Stimulated activated CD8-positive, alpha-beta memory T cell treated with anti-CD3 and anti-CD28 coated beads, Interleukin-2, amount 100 ng/mL, for 48 hours (primary cell): ENCODE measurements around the gene KCTD7.
"Not testable (repeated sequence)": the region's sequence is repeated elsewhere in the genome, so short reads cannot be mapped to it uniquely, and the experiment has no call there.

Source experiments
- DNase-seq, 2 donors: peaks; one replicate each; pipeline ENCODE4 v3.0.0-alpha.2; 2020; ENCODE audit warnings: low read depth in 2 of 2

Gene KCTD7

GRCh38 chr7:66628361-66629221 lies at the start of gene KCTD7:
Gene KCTD7 (plus strand): TSS chr7:66628881. CDS start chr7:66629065, 184 bp downstream.
- peak; percentile 92 to 96 for DNase-seq

DNA sequence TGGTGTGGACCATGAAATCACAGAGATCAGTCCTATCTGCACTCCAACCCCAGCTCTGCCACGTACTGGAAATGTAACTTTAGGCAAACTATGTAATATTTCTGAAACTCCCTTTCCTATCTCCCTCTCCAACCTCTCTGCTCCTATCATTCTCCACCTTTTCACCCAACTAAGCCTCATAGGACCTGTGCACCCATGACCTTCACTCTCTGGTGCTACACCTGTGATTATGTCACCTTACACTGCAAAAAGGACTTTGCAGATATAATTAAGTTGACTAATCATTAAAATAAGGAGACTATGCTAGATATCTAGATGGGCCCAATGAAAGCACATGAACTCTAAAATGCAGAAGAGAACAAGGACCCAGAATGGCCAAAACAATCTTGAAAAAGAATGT lies 48.3 kb upstream of the KCTD7 start:
- not testable (repeated sequence) for DNase-seq

- not testable (repeated sequence) for DNase-seq
These were observed 45.7 kb upstream of the KCTD7 start for GRCh38 chr7:66582816-66583489.

DNA sequence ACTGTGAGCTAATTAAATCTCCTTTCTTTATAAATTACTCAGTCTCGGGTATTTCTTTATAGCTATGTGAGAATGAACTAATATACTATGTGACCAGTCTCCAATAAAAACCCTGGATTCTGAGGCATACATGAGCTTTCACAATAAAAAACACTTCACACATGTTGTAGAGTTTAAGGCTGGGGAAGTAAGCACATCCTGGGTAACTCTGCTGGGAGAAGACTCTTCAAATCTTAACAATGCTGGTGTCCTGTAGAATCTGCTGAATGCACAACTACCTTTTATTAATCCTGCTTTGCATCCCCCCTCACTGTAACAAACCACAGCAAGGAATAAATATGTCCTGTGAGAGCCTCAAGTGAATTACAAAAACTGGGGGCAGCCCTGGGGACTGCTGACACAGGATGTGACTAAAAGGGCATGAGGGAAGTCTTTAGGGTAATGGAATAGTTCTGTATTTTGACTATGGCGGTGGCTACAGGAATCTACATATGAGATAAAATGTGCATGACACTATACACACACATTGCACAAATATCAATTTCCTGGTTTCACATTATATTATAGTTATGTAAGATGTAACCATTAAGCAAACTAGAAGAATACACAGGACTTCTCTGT lies 45.1 kb upstream of the KCTD7 start:
- no peak for DNase-seq

- DNase-seq: no peak
These were observed 42.5 kb upstream of the KCTD7 start for GRCh38 chr7:66586181-66586580.

GRCh38 chr7:66588226-66588625 lies 40.5 kb upstream of the KCTD7 start:
- not testable (repeated sequence) for DNase-seq

DNA sequence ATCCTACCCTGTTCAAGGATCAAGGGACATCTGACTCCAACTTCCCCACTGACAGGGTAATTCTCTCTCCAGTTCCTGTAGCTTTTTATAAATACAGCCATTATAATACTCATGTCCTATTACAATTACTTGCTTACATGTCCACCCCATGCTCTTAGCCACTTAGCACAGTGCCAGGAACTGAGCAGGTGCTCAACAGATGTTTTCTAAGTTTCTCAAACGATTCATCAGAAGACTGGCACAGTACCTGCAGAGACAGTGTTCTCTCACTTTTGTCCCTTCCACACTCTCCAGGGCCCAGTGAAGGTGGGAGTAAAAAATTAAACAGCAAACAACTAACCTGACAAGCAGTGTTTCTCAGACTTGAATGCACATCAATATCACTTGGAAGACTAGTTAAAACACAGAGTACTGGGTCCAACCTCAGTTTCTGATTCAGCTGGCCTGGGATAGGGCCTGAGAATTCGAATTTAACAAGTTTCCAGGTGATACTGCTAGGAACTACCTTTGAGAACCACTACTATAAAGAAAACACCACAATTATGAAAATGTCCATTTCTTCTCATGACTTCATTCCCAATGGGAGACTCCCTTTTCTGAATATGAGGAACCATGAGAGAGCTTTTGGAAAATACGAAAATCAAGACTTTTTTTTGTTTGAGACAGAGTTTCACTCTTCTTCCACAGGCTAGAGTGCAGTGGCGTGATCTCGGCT lies 39.7 kb upstream of the KCTD7 start:
- not testable (repeated sequence) for DNase-seq

GRCh38 chr7:66590302-66591057 lies 38.2 kb upstream of the KCTD7 start:
- DNase-seq: not testable (repeated sequence)

GRCh38 chr7:66591058-66591798 lies 37.5 kb upstream of the KCTD7 start:
- DNase-seq: peak in 1 of 2 donors; percentile 8

- DNase-seq: peak; percentile 86 to 88
These were observed 36.7 kb upstream of the KCTD7 start for GRCh38 chr7:66591799-66592596.

DNA sequence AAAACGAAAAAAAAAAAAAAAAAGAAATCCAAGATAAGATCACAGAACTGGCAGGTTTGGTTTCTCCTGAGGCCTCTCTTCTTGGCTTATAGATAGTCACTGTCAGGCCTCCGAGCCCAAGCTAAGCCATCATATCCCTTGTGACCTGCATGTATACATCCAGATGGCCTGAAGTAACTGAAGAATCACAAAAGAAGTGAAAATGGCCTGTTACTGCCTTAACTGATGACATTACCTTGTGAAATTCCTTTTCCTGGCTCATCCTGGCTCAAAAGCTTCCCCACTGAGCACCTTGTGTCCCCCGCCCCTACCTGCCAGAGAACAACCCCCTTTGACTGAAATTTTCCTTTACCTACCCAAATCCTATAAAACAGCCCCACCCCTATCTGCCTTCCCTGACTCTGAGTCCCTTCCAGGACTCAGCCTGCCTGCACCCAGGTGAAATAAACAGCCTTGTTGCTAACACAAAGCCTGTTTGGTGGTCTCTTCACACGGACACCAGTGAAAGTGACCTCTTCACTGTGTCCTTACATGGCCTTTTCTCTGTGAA lies 36.0 kb upstream of the KCTD7 start:
- not testable (repeated sequence) for DNase-seq

GRCh38 chr7:66594082-66594481 lies 34.6 kb upstream of the KCTD7 start:
- DNase-seq: not testable (repeated sequence)

DNA sequence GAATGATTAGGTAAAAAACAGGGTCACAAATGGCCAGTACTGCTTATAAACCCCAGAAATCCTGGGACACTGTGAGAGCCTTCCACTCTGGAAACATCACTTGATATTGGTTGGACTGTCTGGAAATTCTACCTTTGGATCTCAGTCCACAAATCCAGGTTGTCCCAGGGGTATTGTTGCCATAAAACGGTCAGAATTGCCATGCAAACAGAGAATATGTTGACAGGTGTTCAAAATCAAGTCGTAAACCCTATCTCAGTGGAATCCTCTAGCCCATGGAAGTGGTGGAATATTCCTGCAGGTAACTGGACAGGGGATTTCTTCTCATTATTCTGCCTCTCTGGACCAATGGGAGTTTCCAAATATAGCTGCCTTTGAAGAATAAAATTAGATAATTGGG lies 31.2 kb upstream of the KCTD7 start:
- no peak for DNase-seq

DNA sequence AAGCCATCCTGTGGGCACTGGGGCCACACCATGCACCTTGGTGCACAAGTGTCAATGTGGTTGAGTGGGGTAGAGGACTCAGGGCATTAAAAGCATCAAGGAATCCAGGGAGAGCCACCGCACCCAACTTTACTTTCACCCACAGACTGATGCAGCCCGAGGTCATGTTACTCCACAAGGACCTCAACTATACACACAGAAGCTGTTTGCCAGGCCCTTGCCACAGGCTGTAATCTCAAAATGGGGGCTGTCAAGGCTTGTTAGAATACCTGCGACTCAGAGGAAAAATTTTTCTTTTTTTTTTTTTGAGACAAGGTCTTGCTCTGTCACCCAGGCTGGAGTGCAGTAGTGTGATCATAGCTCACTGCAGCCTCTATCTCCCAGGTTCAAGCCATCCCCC lies 26.5 kb upstream of the KCTD7 start:
- DNase-seq: no peak

DNA sequence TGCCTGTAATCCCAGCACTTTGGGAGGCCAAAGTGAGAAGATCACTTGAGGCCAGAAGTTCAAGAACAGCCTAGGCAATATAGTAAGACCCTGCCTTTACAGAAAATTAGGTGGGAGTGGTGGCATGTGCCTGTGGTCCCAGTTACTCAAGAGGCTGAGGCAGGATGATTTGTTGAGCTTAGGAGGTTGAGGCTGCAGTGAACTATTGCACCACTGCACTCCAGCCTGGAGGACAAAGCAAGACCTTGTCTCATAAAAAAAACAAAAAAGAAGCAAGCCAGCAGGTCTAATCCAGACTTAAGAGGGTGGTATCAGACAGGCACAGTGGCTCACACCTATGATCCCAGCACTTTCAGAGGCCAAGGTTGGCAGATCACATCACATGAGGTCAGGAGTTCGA lies 24.5 kb upstream of the KCTD7 start:
- DNase-seq: no peak

DNA sequence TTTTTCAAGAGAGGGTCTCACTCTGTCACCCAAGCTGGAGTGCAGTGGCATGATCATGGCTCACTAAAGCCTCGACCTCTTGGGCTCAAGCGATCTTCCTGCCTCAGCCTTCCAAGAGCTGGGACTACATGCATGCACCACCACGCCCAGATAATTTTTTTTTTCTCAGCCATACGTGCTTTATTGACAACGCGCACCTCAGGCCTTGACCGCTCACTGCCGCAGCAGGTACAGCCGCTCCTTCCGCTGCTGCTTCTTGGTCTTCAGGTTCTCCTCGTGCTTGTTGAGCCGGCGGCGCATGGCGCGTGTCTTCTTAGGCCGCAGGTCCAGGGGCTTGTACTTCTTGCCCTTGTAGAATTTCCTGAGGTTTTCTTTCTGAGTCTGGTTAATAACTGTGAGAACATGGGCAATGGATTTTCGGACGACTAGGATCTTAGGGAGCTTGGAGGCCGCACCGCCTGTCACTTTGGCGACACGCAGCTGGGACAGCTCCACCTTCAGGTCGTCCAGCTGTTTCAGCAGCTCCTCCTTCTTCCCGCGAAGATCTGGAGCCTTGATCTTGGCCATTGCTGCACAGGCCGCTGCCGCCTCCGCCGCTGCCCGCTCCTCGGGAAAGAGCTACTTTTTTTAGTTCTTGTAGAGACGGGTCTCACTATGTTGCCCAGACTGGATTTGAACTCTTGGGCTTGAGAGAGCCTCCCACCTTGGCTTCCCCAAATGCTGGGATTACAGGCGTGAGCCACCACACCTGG lies 22.0 kb upstream of the KCTD7 start:
- DNase-seq: not testable (repeated sequence)

- DNase-seq: no peak
These were observed 19.5 kb upstream of the KCTD7 start for GRCh38 chr7:66609176-66609575.

- not testable (repeated sequence) for DNase-seq
These were observed 14.1 kb upstream of the KCTD7 start for GRCh38 chr7:66614596-66614995.

DNA sequence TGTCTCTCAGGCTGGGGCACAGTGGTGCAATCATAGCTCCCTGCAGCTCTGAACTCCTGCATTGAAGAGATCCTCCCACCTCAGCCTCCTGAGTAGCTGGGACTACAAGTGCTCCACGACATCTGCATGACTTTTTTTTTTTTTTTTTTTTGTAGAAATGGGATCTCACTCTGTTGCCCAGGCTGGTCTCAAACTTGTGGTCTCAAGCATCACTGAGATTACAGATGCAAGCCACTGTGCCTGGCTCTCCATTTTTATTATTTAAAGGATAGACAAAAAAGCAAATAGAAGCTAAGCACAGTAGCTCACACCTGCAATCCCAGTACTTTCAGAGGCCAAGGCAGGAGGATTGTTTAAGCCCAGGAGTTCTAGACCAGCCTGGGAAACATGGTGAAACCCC lies 13.0 kb upstream of the KCTD7 start:
- no peak for DNase-seq
